SK-N-SH (cell line): ENCODE data around the gene CD83.

Source experiments
- EP300 ChIP-seq, 2 experiments: IDR thresholded peaks; 2 replicates each; pipeline versions ENCODE4 v1.4.0 to v1.6.1; 2012; ENCODE audit warnings: borderline replicate concordance in 1 of 2, low read depth in 1 of 2, low read length in 1 of 2
- NRF1 ChIP-seq: IDR thresholded peaks from 2 replicates; pipeline ENCODE4 v1.6.1; 2012; ENCODE audit warnings: low read depth, mild to moderate bottlenecking, low read length
- RAD21 ChIP-seq: IDR thresholded peaks from 2 replicates; pipeline ENCODE4 v1.6.1; 2012; ENCODE audit warnings: mild to moderate bottlenecking, low read length
- SMC3 ChIP-seq: IDR thresholded peaks from 2 replicates; pipeline ENCODE4 v1.6.1; 2012; ENCODE audit warnings: low read depth, low read length, improper control_type of control experiment
- TAF1 ChIP-seq: IDR thresholded peaks from 2 replicates; pipeline ENCODE4 v1.6.1; 2012; ENCODE audit warnings: low read depth, mild to moderate bottlenecking, low read length, moderate library complexity, borderline replicate concordance
- TEAD4 ChIP-seq: IDR thresholded peaks from 2 replicates; pipeline ENCODE4 v1.4.0; 2012; ENCODE audit warnings: mild to moderate bottlenecking, borderline replicate concordance; ENCODE audit not compliant: insufficient read depth
- TF ChIP-seq, protein P1 (sequence below): fragments of 200-600 bp; sonication (generic); IDR thresholded peaks from 2 replicates; pipeline ENCODE4 v1.6.1; 2017; ENCODE audit warnings: antibody characterized with exemption, mild to moderate bottlenecking, moderate library complexity

DNA sequence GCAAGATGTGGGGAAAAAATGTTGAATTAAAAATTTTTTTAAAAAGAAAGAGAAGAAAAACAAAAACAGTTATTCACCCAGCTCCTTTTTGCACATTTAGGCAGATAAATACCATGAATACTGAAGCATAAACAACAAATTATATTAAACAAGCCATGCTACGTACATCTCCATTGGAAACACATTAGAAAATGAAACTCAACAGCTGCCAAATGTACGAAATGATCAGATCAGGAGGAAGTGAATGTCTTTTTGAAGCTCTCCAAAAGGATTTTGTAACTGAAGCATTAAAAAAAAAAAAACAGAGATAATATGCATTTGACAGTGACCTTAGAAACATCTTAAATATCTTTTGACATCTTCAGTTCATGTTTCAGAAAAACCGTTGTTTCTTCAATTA lies 56.7 kb downstream of the CD83 start:
- TF ChIP-seq EP300 (IDR thresholded peaks at IDR 0.05; ENCODE audit: borderline replicate concordance in 1 of 2, low read depth in 1 of 2, low read length in 1 of 2) (no peak), TEAD4 (no peak), NRF1 (no peak), SMC3 (no peak), RAD21 (no peak), TAF1 (no peak)
- TF ChIP-seq, protein P1, sequence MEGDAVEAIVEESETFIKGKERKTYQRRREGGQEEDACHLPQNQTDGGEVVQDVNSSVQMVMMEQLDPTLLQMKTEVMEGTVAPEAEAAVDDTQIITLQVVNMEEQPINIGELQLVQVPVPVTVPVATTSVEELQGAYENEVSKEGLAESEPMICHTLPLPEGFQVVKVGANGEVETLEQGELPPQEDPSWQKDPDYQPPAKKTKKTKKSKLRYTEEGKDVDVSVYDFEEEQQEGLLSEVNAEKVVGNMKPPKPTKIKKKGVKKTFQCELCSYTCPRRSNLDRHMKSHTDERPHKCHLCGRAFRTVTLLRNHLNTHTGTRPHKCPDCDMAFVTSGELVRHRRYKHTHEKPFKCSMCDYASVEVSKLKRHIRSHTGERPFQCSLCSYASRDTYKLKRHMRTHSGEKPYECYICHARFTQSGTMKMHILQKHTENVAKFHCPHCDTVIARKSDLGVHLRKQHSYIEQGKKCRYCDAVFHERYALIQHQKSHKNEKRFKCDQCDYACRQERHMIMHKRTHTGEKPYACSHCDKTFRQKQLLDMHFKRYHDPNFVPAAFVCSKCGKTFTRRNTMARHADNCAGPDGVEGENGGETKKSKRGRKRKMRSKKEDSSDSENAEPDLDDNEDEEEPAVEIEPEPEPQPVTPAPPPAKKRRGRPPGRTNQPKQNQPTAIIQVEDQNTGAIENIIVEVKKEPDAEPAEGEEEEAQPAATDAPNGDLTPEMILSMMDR = no peak
